Fibroblast of lung (primary cell): ENCODE results near the gene GM2A. TPM values are rescaled to one million over a fixed set of nuclear protein-coding genes. Genes with fewer than 3 reads are reported as not detected.

Source experiments
- DNase-seq, 2 donors: peaks; one replicate each; pipeline versions ENCODE4 v3.0.0 to v3.0.0-alpha.2; 2010; ENCODE audit warnings: low read depth in 2 of 2
- H2AFZ ChIP-seq: 2 replicates; pipeline ENCODE4 v1.5.1; 2012; ENCODE audit warnings: low read length, control low read depth, inconsistent platforms
- H3K27ac ChIP-seq: 2 replicates; pipeline ENCODE4 v1.5.1; 2011; ENCODE audit warnings: low read length, control low read depth; ENCODE audit not compliant: insufficient read depth
- H3K27me3 ChIP-seq: 2 replicates; pipeline ENCODE4 v1.5.1; 2011; ENCODE audit warnings: mild to moderate bottlenecking, low read length; ENCODE audit not compliant: control insufficient read depth, insufficient read depth
- H3K36me3 ChIP-seq: 2 replicates; pipeline ENCODE4 v1.5.1; 2011; ENCODE audit warnings: low read length; ENCODE audit not compliant: control insufficient read depth, insufficient read depth
- H3K4me1 ChIP-seq: 2 replicates; pipeline ENCODE4 v1.5.1; 2011; ENCODE audit warnings: low read length; ENCODE audit not compliant: control insufficient read depth, insufficient read depth; ENCODE audit errors: extremely low read depth
- H3K4me2 ChIP-seq: 2 replicates; pipeline ENCODE4 v1.5.1; 2011; ENCODE audit warnings: low read length, control low read depth; ENCODE audit not compliant: insufficient read depth; ENCODE audit errors: extremely low read depth
- H3K4me3 ChIP-seq, 4 experiments: fragments of 200-600 bp in 1 of 4; sonication (generic) in 1 of 4; replicated peaks in 1 of 4; 2 replicates each; pipeline ENCODE4 v1.5.1; 2011 to 2016; ENCODE audit warnings: low read length in 4 of 4, low read depth in 3 of 4, mild to moderate bottlenecking in 3 of 4, control low read depth in 2 of 4, inconsistent platforms in 1 of 4, mixed read lengths in 1 of 4; ENCODE audit not compliant: insufficient read depth in 1 of 4; ENCODE audit errors: control extremely low read depth in 1 of 4
- H3K79me2 ChIP-seq: 2 replicates; pipeline ENCODE4 v1.5.1; 2012; ENCODE audit warnings: mild to moderate bottlenecking, low read length, inconsistent platforms; ENCODE audit not compliant: control insufficient read depth, insufficient read depth
- H3K9ac ChIP-seq: 2 replicates; pipeline ENCODE4 v1.5.1; 2011; ENCODE audit warnings: mild to moderate bottlenecking, low read length, control low read depth; ENCODE audit not compliant: insufficient read depth
- H3K9me3 ChIP-seq: 2 replicates; pipeline ENCODE4 v1.5.1; 2012; ENCODE audit warnings: low read depth, low read length; ENCODE audit not compliant: control insufficient read depth, insufficient read depth
- H4K20me1 ChIP-seq: 2 replicates; pipeline ENCODE4 v1.5.1; 2011; ENCODE audit warnings: low read length; ENCODE audit not compliant: control insufficient read depth, insufficient read depth; ENCODE audit errors: extremely low read depth
- EZH2 ChIP-seq: IDR thresholded peaks from 2 replicates; pipeline ENCODE4 v1.5.1; 2012; ENCODE audit warnings: low read length, control low read depth, mild to moderate bottlenecking; ENCODE audit errors: missing control alignments
- polyA plus RNA-seq, 2 donors: library from polyadenylated mRNA; depleted of rRNA in 1 of 2; stranded (reverse) in 1 of 2; unstranded in 1 of 2; fragments of >200 nt; gene quantifications; 2 replicates each; pipeline ENCODE4 v1.2.1, GENCODE V29; 2011 to 2012; ENCODE audit warnings: missing spikeins in 1 of 2
- total RNA-seq: library from RNA; depleted of rRNA; stranded (reverse); fragments of >200 nt; gene quantifications from 2 replicates; pipeline ENCODE4 v1.2.1, GENCODE V29; 2014
- TF ChIP-seq, protein P1 (sequence below), 2 donors: IDR thresholded peaks in 1 of 2; conservative IDR thresholded peaks in 1 of 2; 1 replicate in 1 of 2; 2 replicates in 1 of 2; pipeline ENCODE4 v1.5.1; 2011 to 2012; ENCODE audit warnings: low read length in 2 of 2, control low read depth in 1 of 2, inconsistent platforms in 1 of 2, low read depth in 1 of 2, mild to moderate bottlenecking in 1 of 2

The GM2A gene
- total and polyA plus RNA-seq, 2 donors (not counting 1 experiment from before 2014, with no cell fraction given): 11.9 to 28.2 TPM

- peak; percentile 19 to 33 for DNase-seq
- no peak overlapping the region for H2AFZ ChIP-seq
Observed at GRCh38 chr5:151221574-151221973, 31.4 kb upstream of the GM2A start.

GRCh38 chr5:151222054-151222789 is 30.8 kb upstream of the GM2A start:
- Histone ChIP-seq H3K27me3 (no peaks in the 10 kb centered on the region), H3K4me1 (peaks cover 2% of the 10 kb centered on the region), H3K27ac (no peak overlapping the region), H3K9me3 (no peaks in the 10 kb centered on the region), H3K79me2 (no peaks in the 10 kb centered on the region), H2AFZ (no peak overlapping the region), H3K4me2 (no peak overlapping the region), H3K4me3 (no peak overlapping the region), H3K9ac (no peak overlapping the region), H3K36me3 (no peaks in the 10 kb centered on the region), H4K20me1 (no peaks in the 10 kb centered on the region)
- no peak for DNase-seq
- TF ChIP-seq EZH2: no peak
- TF ChIP-seq, protein P1, sequence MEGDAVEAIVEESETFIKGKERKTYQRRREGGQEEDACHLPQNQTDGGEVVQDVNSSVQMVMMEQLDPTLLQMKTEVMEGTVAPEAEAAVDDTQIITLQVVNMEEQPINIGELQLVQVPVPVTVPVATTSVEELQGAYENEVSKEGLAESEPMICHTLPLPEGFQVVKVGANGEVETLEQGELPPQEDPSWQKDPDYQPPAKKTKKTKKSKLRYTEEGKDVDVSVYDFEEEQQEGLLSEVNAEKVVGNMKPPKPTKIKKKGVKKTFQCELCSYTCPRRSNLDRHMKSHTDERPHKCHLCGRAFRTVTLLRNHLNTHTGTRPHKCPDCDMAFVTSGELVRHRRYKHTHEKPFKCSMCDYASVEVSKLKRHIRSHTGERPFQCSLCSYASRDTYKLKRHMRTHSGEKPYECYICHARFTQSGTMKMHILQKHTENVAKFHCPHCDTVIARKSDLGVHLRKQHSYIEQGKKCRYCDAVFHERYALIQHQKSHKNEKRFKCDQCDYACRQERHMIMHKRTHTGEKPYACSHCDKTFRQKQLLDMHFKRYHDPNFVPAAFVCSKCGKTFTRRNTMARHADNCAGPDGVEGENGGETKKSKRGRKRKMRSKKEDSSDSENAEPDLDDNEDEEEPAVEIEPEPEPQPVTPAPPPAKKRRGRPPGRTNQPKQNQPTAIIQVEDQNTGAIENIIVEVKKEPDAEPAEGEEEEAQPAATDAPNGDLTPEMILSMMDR (conservative IDR thresholded peaks at IDR 0.05 in 1 of 2, IDR thresholded peaks at IDR 0.05 in 1 of 2; ENCODE audit: low read depth in 1 of 2, low read length in 2 of 2): no peak

More at GRCh38 chr5:151221574-151221973, 31.4 kb upstream of the GM2A start:
- Histone ChIP-seq H3K4me3 (no peak overlapping the region), H3K9ac (no peak overlapping the region), H4K20me1 (no peaks in the 10 kb centered on the region), H3K4me2 (no peak overlapping the region), H3K4me1 (peaks cover 2% of the 10 kb centered on the region), H3K79me2 (no peaks in the 10 kb centered on the region), H3K9me3 (no peaks in the 10 kb centered on the region), H3K27ac (no peak overlapping the region), H3K27me3 (no peaks in the 10 kb centered on the region), H3K36me3 (no peaks in the 10 kb centered on the region)
- TF ChIP-seq, protein P1 (conservative IDR thresholded peaks at IDR 0.05 in 1 of 2, IDR thresholded peaks at IDR 0.05 in 1 of 2; ENCODE audit: low read depth in 1 of 2, low read length in 2 of 2): no peak
- no peak for TF ChIP-seq EZH2

- Histone ChIP-seq H3K4me1 (peaks cover 2% of the 10 kb centered on the region), H3K36me3 (no peaks in the 10 kb centered on the region), H3K4me3 (peak overlapping the region in 2 of 4 experiments; percentile 42 to 63), H3K79me2 (no peaks in the 10 kb centered on the region), H4K20me1 (no peaks in the 10 kb centered on the region), H3K27me3 (no peaks in the 10 kb centered on the region), H3K9ac (no peak overlapping the region), H3K9me3 (no peaks in the 10 kb centered on the region), H3K27ac (no peak overlapping the region), H2AFZ (no peak overlapping the region), H3K4me2 (no peak overlapping the region)
- TF ChIP-seq, protein P1 (conservative IDR thresholded peaks at IDR 0.05 in 1 of 2, IDR thresholded peaks at IDR 0.05 in 1 of 2; ENCODE audit: low read depth in 1 of 2, low read length in 2 of 2): no peak
- no peak for TF ChIP-seq EZH2
- DNase-seq: no peak
Observed at GRCh38 chr5:151222790-151223446, 30.1 kb upstream of the GM2A start.
